CD4-positive, alpha-beta T cell treated with Interleukin-12 subunit alpha and Interleukin-12 subunit beta, for 1 hour (primary cell): ENCODE data around the gene PCIF1.

Source experiments
- DNase-seq: peaks from one replicate; pipeline ENCODE4 v3.0.0-alpha.2; 2020

PCIF1 gene

DNA sequence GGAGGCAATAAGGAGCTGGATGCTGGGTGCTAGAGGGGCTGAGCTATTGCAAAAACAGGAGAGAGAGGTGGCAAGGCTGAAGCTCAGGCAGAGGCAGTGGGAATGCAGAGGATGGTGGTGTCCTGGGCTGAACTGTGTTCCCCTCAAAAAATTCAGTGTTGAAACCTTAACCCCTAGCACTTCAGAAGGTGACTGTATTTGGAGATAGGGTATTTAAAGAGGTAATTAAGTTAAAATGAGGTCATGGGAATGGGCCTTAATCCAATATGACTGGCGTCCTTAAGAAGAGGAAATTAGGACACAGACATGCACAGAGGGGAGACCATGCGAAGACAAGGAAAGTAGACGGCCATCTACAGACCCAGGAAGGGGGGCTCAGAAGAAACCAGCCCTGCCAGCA, 62.7 kb downstream of the PCIF1 start:
- DNase-seq = no peak
